HG03521 (cell line): Measurements from ENCODE around the gene MFN2.

ENCODE experiments used
- ATAC-seq: cut with Tn5 transposase; IDR thresholded peaks from one replicate; pipeline ENCODE4 v1.9.1; 2021; ENCODE audit warnings: mild to moderate bottlenecking, moderate library complexity; ENCODE audit not compliant: unreplicated experiment

MFN2 gene

GRCh38 chr1:11960276-11960675 lies 20.0 kb upstream of the MFN2 start:
- ATAC-seq = no peak

- no peak for ATAC-seq
These were observed 19.5 kb upstream of the MFN2 start for GRCh38 chr1:11960715-11961114.

- ATAC-seq = no peak
These were observed 19.0 kb upstream of the MFN2 start for GRCh38 chr1:11961230-11961629.

GRCh38 chr1:11963622-11964021 lies 16.6 kb upstream of the MFN2 start:
- ATAC-seq = no peak

DNA sequence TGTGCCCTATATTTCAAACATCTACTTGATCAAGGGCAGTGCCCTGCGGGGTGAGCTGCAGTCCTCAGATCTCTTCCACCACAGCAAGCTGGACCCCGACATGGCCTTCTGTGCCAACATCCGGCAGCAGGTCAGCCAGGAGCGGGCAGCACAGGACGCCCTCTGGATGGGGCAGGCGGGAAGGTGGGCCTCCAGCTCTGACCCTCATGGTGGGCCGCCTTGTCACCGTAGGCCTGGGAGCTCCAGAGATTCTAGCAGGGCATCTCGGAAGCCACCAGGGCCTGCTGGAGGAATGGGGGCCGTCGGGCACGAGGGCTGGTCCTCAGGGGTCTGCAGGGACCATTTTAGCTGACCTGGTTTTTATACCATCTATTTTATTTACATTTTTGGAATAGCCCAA lies 15.6 kb upstream of the MFN2 start:
- ATAC-seq = no peak

- no peak for ATAC-seq
These were observed 13.2 kb upstream of the MFN2 start for GRCh38 chr1:11967028-11967547.

DNA sequence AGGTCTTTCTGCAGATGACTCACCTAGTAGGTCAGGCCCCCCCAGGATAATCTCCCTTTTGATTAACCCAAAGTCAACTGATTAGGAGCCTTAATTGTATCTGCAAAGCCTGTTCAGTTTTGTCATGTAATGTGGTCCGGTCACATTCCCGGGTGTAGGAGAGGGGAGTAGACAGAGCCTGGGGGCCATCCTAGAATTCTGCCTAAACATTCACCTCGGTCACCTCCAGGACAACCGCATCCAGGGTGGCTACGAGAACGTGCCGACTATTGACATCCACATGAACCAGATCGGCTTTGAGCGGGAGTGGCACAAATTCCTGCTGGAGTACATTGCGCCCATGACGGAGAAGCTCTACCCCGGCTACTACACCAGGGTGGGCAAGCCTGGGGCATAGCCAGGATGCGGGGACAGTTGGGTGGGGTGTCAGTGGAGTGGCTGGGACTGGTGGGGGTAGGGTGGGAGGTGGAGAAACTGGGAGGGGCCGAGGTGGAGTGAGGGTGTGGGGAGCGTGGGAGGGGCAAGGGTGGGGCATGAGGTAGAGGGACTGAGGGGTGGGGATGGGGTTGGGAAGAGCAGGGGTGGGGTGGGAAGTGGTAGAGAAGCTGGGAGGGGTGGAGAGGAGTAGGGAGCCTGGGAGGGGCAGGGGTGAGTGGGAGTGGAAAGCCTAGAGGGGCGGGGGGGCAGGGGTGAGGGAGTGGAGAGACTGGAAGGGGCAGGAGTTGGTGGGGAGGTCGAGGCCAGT lies 9.6 kb upstream of the MFN2 start:
- no peak for ATAC-seq

GRCh38 chr1:11977625-11978024 lies 2.6 kb upstream of the MFN2 start:
- ATAC-seq = no peak

DNA sequence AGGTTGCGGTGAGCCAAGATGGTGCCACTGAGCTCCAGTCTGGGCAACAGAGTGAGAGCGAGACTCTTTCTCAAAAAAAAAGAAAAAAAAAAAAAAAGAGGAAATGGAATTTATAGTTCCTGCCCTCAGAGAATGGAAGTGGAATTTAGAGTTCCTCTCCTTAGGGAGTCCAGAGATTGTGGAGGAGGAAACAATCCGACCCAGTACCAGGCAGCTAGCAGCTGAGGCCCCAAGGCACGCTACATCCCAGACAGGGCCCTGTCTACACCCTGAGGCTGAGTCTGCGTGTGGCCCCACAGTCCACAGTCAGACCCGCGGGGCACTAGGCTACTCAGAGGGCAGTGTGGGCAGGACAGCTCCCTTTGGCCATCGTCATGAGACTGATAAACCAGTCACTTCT lies 1.9 kb upstream of the MFN2 start:
- no peak for ATAC-seq

- no peak for ATAC-seq
These were observed 1.0 kb upstream of the MFN2 start for GRCh38 chr1:11979028-11979850.

GRCh38 chr1:11980676-11980972 lies 380 bp downstream of the MFN2 start:
- no peak for ATAC-seq

DNA sequence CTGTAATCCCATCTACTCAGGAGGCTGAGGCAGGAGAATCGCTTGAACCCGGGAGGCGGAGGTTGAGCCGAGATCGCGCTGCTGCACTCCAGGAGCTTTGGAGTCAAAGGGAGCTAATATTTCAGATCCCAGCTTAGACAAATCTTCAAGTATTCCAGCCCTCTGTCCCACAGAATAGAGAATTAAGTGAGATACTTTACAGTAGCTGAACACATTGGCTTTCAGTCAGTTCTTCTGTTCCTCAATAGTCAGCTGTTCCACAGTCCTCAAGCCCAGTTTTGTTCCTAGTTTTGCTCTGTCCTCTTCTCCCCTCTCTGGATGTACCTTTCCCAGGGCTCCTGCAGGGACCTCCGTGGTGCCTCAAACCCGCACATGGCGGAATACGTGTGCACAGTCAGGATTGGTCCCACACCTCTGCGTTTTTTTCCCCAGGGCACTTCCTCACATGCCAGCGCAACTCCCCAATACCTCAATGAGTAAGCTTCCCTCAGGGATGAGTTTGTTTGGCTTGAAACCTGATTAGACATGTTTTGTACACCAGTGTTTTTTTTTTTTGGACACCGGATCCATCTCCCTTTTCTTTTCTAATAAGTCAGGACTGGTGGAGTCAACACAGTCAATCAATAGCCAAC lies 1.2 kb downstream of the MFN2 start:
- ATAC-seq = no peak

DNA sequence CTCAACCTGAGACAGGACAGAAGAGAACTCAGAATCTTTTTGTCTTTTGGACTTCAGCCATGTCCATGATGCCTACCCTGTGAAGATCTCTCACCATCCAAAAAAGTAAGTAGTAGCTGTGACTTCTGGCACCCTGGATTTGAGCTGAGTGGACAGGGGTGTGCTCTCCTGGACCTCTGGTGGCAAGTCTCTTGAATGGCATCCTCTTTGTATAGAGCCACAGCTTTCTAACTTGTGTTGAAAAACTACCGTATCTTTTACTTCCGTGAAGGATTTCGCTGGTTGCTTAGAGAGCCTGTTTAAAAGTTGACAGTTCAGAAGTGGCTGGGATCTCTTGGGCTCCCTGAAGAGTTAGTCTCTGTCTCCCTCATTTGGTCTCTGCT lies 1.8 kb downstream of the MFN2 start:
- ATAC-seq = no peak

DNA sequence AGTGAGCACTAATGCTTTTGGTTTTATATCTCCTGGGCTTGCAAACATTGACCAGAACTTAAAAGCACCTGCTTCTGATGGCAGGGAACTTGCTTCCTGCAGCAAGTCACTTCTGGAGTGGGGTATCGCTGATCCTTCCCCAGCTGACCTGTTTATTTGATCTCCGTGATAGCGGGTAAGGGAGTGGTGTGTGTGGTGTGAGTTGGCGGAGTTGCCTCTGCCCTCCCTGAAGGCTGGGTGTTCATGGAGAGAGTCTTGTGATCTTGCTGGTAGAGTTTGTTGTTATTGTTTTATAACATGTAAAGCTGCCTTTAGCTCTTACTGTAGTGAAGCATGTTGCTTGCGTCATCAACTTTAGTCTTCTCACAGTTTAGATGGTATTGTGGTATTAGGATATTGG lies 3.9 kb downstream of the MFN2 start:
- no peak for ATAC-seq

GRCh38 chr1:11984576-11984975 lies 4.3 kb downstream of the MFN2 start:
- no peak for ATAC-seq

- no peak for ATAC-seq
These were observed 4.9 kb downstream of the MFN2 start for GRCh38 chr1:11985171-11985570.

DNA sequence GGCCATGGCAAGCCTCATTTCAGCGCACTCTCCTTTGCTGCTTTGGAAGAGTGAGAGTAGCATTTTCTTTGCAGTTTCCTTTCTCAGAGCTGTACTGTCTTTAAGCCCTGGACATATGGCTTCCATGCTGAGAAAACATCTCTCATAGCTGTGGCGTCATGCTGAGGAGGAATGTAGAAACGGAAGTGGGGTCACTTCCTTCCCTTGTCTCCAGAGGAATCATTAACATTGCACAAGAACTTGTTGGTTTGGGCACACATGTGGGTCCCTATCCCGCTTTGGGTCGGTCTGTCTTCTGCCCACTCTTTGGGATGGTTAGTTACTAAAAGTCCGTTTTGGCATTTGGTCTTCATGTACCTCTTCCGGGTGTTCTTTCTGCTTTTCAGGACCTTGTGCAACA lies 5.6 kb downstream of the MFN2 start:
- ATAC-seq = no peak

GRCh38 chr1:11989669-11990068 lies 9.4 kb downstream of the MFN2 start:
- ATAC-seq = no peak

- ATAC-seq = no peak
These were observed 10.2 kb downstream of the MFN2 start for GRCh38 chr1:11990303-11991032.

GRCh38 chr1:11991969-11992676 lies 11.9 kb downstream of the MFN2 start:
- ATAC-seq = no peak
